ENCODE measurements around the gene RIPOR3.

RIPOR3 gene

DNA sequence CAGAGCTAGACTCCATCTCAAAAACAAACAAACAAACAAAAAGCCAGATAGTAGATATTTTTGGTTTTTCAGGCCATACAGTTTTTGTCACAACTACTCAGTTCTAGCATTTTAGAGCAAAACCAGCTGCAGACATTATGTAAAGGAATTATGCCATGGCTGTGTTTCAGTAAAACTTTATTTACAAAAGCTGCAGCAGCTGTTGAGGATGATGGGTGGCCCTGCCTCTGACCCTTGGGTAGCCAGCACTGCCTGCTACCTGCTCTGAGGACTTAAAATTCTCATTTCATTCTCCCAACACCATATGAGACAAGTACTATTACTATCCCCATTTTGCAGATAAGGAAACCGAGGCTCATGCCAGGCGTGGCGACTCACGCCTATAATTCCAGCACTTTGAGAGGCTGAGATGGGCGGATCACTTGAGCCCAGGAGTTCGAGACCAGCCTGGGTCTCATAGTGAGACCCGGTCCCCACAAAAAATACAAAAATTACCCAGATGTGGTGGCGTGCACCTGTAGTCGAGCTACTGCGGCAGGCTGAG, 56.3 kb downstream of the RIPOR3 start:
- no peak for DNase-seq (ENCODE audit: insufficient read length, low spot score)
- TF ChIP-seq, protein P1, sequence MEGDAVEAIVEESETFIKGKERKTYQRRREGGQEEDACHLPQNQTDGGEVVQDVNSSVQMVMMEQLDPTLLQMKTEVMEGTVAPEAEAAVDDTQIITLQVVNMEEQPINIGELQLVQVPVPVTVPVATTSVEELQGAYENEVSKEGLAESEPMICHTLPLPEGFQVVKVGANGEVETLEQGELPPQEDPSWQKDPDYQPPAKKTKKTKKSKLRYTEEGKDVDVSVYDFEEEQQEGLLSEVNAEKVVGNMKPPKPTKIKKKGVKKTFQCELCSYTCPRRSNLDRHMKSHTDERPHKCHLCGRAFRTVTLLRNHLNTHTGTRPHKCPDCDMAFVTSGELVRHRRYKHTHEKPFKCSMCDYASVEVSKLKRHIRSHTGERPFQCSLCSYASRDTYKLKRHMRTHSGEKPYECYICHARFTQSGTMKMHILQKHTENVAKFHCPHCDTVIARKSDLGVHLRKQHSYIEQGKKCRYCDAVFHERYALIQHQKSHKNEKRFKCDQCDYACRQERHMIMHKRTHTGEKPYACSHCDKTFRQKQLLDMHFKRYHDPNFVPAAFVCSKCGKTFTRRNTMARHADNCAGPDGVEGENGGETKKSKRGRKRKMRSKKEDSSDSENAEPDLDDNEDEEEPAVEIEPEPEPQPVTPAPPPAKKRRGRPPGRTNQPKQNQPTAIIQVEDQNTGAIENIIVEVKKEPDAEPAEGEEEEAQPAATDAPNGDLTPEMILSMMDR (IDR thresholded peaks at IDR 0.05; ENCODE audit: insufficient read depth, missing control alignments), result no peak
- no peak for FAIRE-seq

DNA sequence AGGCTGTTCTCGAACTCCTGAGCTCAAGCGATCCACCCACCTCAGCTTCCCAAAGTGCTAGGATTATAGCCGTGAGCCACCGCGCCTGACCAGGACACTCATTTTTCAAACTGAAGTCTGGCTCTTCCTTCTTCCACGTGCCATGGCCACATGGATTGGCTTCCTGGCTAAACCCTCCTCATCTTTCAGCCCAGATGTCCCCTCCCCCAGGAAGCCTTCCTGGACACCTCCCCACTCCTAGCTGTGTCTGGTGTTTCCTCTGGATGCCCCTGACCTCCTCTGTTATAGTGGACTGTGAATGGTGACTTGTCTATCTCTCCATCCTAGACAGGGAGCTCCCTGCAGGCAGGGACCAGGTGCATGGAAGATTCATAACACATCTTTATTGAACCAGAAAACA, 57.2 kb downstream of the RIPOR3 start:
- FAIRE-seq, result no peak

GRCh38 chr20:50633361-50633760, 58.0 kb downstream of the RIPOR3 start:
- FAIRE-seq, result no peak
- DNase-seq (ENCODE audit: insufficient read length, low spot score), result no peak
- TF ChIP-seq, protein P1 (IDR thresholded peaks at IDR 0.05; ENCODE audit: insufficient read depth, missing control alignments), result no peak

More for the DNA sequence above, 57.2 kb downstream of the RIPOR3 start:
- no peak for DNase-seq (ENCODE audit: insufficient read length, low spot score)
- TF ChIP-seq, protein P1 (IDR thresholded peaks at IDR 0.05; ENCODE audit: insufficient read depth, missing control alignments), result no peak

GRCh38 chr20:50632701-50633100, 58.6 kb downstream of the RIPOR3 start:
- TF ChIP-seq, protein P1 (IDR thresholded peaks at IDR 0.05; ENCODE audit: insufficient read depth, missing control alignments), result no peak
- DNase-seq (ENCODE audit: insufficient read length, low spot score), result no peak
- FAIRE-seq, result no peak

DNA sequence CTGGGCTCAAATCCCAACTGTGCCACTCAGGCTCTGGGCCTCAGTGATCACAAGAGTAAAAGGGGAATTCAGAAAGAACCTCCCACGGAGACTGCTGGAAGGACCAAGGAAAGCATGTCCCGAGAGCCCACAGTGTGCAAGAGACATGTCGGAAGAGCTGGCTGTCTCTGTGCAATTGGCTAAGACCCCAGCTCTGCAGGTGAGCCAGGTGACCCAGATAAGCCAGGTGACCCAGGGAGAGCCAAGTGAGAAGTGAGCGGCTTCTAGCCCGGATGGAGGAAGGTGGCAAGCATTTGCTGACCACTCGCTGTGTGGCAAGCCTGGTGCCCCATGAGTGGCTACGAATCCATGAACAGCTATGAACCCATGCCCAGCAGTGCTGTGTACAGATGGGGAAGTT, 59.1 kb downstream of the RIPOR3 start:
- DNase-seq (ENCODE audit: insufficient read length, low spot score) (no peak), FAIRE-seq (no peak)
- TF ChIP-seq, protein P1 (IDR thresholded peaks at IDR 0.05; ENCODE audit: insufficient read depth, missing control alignments), result no peak

- TF ChIP-seq, protein P1 (IDR thresholded peaks at IDR 0.05; ENCODE audit: insufficient read depth, missing control alignments), result no peak
- FAIRE-seq (no peak), DNase-seq (ENCODE audit: insufficient read length, low spot score) (no peak)
Measured at GRCh38 chr20:50630578-50631263, 60.6 kb downstream of the RIPOR3 start.

DNA sequence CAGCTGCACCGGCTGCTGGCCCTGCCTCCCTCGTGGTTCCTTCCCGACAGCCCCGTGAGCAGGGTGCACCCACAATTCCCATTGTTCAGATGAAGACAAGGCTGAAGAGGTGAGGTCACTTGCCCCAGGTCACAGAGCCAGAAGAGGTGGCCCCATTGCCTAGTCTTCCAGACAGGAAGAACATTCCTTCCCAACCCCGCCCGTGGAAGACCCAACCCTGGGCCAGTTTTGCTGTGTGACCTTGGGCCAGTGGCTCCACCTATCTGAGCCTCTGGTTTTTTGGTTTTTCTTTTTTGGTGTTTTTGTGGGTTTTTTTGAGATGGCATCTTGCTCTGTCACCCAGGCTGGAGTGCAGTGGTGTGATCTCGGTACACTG, 61.7 kb downstream of the RIPOR3 start:
- TF ChIP-seq, protein P1 (IDR thresholded peaks at IDR 0.05; ENCODE audit: insufficient read depth, missing control alignments), result no peak

More for the DNA sequence above, 61.7 kb downstream of the RIPOR3 start:
- no peak for DNase-seq (ENCODE audit: insufficient read length, low spot score)
- no peak for FAIRE-seq
